Testis (tissue), 2 donors: ENCODE measurements around the gene YY1.

Experiments used
- POLR2A ChIP-seq: fragments of 450-650 bp; IDR thresholded peaks from one replicate; pipeline ENCODE4 v1.6.1; 2017; ENCODE audit warnings: antibody characterized with exemption, mild to moderate bottlenecking, moderate library complexity
- TF ChIP-seq, protein P1 (sequence below), 3 experiments: fragments of 450-650 bp in 2 of 3; fragments of 200-600 bp in 1 of 3; sonication (generic) in 1 of 3; IDR thresholded peaks; one replicate each; pipeline ENCODE4 v1.5.1; 2016 to 2019; ENCODE audit warnings: antibody characterized with exemption in 3 of 3, mild to moderate bottlenecking in 2 of 3, moderate library complexity in 1 of 3

DNA sequence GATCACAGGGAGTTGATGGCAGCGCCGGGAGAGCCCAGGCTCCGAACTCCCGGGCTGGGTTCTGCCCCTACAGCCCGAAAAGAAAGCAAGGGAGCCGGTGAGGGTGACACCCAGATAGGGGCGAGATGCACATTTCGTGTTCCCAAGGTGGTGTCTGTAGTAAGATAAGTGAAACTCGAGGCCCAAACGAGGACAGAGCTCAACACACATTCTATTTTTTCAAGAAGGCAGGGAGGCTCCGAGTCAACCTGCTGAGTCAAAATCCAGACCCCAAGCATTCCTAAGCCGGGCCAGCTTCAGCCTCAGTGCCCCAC lies 24.2 kb upstream of the YY1 start:
- no peak for TF ChIP-seq POLR2A
- TF ChIP-seq, protein P1, sequence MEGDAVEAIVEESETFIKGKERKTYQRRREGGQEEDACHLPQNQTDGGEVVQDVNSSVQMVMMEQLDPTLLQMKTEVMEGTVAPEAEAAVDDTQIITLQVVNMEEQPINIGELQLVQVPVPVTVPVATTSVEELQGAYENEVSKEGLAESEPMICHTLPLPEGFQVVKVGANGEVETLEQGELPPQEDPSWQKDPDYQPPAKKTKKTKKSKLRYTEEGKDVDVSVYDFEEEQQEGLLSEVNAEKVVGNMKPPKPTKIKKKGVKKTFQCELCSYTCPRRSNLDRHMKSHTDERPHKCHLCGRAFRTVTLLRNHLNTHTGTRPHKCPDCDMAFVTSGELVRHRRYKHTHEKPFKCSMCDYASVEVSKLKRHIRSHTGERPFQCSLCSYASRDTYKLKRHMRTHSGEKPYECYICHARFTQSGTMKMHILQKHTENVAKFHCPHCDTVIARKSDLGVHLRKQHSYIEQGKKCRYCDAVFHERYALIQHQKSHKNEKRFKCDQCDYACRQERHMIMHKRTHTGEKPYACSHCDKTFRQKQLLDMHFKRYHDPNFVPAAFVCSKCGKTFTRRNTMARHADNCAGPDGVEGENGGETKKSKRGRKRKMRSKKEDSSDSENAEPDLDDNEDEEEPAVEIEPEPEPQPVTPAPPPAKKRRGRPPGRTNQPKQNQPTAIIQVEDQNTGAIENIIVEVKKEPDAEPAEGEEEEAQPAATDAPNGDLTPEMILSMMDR (IDR thresholded peaks at IDR 0.05): no peak
